SHP77 treated with DMSO at 0.1 percent for 48 hours (cell line): ENCODE measurements around the gene ZMAT5.

Experiments used
- DNase-seq: peaks from one replicate; lab custom pipeline; 2025; lab: John Stamatoyannopoulos, UW

ZMAT5 gene

DNA sequence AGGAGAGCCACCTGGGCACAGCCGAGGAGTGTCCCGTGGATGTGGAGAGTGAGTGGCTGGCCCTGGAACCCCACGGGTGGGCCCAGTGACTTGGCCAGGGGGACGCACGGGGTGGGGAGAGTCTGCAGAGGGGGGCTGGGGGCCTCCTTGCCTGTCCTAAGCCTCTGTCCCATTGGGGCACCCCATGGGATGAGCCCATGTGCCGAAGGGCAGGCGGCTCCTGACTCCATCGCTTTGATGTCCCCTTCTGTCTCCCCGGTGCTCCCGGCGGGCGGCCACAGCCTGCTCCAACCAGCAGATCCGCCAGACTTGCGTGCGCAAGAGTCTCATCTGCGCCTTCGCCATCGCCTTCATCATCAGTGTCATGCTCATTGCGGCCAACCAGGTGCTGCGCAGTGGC is 37.6 kb downstream of the ZMAT5 start:
- DNase-seq, result no peak

DNA sequence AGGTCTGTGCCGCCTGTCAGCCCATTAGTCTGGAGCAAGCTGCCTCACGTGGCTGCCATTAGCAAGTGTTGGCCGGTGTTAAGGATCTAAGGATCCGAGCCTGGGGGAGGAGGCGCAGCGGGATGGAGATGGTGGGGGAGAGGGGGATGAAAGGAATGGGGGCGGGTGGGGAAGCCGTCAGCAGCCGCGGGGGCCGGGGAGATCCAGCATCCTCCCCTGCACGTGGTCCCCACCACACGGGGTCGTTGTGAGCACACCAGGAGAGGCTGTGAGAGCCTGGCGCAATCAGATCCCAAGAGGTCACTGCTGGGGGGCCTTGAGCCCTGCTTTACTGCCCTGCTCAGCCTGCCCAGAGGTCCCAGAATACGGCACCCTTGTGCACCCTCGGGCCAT is 39.7 kb downstream of the ZMAT5 start:
- no peak for DNase-seq

DNA sequence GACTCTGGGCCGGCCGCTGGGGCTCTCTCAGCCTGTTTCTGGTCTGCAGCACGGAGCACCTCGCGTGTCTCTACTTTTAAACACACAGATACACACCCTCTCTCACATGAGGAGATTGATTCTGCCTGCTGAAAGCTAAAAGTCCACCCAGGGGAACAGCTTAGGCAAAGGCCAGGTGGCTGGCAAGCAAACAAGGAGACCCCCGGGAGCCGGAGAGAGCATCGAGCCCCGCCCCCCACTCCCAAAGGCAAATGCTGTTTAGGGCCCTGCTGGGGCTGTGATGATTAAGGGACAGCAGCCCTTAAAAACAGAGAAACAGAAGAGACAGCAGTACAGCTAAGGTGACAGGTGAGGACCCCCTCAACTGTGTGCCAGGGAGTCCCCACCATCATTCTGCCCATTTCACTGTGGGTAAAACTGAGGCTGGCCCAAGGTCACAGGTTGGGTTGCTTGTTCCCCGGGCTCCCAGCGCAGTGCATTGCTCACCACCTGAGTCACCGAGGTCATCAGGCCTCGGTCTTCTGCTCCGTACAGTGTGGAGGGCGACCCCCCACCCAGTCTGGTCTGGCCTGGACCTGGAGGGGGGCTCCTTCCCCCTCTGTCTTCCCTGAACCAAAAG is 40.2 kb downstream of the ZMAT5 start:
- no peak for DNase-seq

DNA sequence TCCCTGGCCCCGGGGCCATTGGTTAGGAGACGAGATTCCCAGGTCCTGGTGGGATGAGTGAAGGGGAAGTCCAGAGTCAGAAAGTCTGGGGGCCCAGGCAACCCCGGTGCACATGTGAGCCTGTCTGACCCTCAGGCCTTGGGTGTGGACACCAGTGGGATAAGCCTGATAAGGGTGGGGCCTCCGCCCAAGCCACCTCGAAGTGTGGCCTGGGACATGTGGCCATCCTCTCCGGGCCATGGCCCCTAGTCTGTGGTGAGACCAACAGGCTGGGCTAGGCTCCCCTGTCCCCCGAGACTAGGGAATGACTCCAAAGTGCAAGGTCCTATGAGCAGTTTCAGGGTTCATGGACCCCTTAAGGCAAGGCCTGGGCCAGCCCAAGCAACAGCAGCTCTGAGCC is 40.7 kb downstream of the ZMAT5 start:
- no peak for DNase-seq

DNA sequence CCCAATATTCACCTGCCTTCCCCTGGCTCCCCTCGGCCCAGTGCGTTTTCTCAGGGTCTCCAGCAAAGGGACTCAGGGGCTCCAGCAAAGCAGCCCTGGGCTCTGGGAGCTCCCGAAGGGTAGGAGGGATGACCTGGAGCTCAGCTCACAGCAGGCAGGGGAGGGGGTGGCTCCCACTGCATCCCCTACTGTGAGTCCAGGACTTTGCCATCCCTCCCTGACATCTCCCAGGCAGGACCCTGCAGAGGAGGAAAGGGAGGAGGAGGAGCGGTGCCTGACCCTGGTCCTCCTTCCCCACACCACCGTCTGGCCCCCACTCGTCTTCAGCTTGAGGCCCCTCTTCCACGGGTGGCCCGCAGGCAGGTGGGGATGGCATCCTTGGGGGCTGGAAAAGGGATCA is 42.0 kb downstream of the ZMAT5 start:
- no peak for DNase-seq

DNA sequence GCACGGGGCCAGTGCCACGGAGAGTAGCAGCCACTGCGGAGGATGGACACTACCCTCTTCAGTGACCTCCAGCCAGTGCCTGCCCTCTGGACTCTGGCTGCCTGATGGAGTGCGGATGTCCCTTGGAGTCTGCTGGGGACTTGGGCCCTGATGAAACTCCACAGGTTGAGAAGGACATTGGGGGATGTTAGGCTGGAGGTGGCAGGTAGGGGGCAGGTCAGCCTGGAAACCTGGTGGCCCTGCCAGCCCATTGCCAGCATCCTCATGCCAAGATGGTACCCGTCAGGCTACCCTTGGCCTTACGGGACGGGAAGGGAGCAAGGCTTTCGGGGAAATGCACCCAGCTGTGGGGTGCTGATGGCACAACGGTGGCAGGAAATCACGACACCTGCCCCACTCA is 43.0 kb downstream of the ZMAT5 start:
- no peak for DNase-seq

DNA sequence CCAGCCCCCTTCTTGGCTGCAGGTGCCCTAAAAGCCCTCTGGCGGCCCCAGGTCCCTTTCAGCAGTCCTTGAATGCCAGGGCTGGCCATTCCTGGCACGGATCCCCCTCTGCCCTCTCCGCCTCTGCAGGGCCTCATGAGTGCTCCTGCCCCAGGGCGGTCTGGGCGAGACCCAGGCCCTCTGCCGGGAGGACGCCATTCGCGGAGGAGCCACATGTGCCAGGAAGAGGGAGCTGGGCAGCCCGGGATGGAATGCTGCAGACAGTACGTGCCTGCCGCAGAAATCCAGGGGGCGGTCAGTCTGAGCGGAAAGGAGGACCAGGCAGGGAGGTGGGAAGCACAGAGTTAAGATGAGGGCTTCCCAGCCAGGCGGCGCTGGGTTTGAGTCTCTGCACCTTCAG is 44.2 kb downstream of the ZMAT5 start:
- DNase-seq, result no peak

DNA sequence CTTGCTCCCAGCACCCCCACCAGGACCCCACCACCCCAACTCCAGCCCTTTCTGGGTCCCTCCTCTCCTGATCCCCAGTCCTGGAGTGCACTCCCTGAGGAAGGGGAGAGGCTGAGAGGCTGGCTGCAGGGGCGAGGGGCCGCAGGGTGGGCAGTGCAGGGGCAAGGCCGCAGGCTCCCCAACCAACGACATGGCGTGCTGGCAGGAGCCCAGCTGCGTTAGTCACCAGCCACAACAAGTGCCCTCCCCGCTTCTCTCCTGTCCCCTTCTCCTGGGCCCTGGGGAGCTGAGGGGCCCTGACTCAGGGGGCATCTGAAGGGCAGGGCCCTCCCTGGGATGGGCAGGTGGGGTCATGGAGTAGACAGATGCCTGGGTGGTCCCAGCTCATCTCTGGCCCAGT is 44.7 kb downstream of the ZMAT5 start:
- no peak for DNase-seq

DNA sequence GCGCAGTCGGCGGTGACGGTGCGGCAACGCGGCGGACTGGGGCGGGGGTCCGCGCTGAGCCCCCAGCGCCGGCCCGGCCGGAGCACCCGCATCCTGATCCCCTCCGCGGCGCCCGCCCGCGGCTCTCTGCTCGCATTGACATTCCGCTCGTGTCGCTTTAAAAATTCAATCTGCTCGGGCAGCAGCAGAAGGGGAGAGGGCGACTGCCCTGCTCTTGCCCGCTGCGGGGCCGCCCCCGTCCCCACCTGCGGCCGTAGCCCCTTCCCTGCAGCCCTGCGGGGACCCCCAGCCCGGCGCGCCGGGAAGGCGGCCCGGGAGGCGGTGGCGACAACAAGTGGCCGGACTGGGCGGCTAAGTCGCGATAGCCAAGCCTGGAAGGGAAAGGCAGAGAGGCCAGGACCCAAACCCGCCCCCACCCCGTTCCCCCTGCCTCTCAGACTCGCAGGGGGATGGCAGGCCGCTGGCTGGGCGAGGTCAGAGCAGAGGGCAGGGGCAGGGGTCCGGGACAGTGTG is 45.9 kb downstream of the ZMAT5 start:
- no peak for DNase-seq

DNA sequence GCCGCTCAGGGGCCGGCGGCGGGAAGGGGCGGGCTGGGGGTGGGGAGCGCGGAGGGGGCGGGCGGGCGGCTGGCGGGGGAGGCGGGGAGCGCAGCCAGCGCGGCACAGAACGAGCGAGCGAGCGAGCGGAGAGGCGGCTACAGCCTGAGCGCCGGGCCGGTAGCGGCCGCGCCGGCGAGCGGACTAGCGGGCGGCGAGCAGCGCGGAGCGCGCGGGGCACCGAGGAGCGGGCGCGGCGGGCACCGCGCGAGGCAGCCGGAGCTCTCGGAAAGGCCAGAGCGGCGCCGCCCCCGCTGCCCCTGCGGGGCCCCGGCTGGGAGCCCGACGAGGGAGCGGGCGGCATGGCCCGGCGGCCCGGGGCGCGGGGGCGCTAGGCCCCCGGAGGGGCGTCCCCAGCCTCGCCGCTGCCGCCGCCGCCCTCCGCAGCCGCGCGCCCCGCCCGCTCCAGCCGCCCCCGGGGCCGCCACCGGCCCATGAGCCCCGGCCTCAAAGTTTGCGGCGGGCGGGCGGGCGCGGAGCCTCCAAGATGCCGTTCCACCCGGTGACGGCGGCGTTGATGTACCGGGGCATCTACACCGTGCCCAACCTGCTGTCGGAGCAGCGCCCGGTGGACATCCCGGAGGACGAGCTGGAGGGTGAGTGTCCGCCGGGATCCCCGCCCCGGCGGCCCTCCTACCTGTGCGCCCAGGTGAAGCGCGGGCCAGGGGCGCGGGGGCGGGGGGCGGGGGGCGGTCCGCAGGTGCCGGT is 46.7 kb downstream of the ZMAT5 start, which contains the start of gene CABP7:
TSS of gene CABP7 (plus strand) at position 105 of the 747 bp plus-strand sequence. CDS start at position 527, 422 bp downstream.
- no peak for DNase-seq

DNA sequence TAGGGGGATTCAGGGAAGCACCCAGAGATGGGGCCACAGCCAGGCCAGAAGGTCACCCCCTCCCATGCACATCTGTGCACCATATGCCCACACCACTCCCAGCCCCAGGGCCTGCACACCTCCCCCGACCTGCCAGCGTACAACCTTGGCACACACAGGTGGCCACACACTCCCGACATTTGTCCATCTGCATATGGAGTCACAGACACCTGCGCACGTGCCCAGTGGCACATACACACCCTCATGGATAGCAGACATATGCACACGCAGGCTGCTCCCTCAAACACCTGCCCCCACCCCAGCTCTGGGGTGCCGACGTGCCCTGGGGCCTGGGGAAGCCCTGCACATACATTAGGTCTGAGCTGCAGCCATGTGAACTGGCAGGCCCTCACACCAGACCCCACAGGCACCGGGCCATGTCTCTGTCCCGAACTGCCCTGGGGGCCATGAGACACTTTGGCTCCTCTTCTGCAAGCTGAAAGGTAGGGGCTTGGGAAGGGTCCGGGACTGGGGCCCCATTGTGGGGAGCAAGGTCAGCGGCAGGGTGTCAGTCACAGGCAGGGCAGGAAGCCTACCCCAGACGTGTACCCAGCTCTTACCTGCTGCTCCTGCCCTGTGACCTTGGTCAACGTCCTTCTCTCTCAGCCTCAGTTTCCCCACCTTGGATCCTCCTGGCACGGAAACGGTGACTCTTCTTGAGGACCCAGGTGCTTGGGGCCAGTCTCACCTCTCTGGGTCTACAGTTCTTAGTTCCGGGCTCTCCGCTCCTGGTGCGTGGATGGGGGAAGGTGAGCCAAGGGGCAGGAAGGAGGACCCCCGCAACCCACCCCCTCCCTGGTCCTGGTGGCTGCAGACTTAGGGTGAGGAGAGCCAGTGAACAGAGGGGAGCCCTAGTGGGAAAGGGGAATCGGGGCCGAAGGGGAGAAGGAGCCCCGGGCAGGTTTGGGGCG is 47.6 kb downstream of the ZMAT5 start:
- no peak for DNase-seq

DNA sequence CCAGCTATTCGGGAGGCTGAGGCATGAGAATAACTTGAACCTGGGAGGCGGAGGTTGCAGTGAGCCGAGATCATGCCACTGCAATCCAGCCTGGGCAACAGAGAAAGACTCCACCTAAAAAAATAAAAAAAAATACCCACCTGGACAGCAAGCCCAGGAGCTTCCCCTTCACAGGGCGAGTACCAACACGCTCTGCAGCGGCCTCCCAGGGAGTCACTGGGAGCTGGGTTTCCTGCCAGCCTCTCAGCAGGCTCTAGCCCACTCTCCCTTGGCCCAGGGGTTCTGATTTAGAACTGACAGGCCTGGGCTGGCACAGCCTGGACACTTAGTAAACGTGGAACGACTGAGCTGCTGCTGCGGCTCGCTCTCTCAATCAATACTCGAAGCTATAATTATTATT is 49.0 kb downstream of the ZMAT5 start:
- DNase-seq, result peak; percentile 9

DNA sequence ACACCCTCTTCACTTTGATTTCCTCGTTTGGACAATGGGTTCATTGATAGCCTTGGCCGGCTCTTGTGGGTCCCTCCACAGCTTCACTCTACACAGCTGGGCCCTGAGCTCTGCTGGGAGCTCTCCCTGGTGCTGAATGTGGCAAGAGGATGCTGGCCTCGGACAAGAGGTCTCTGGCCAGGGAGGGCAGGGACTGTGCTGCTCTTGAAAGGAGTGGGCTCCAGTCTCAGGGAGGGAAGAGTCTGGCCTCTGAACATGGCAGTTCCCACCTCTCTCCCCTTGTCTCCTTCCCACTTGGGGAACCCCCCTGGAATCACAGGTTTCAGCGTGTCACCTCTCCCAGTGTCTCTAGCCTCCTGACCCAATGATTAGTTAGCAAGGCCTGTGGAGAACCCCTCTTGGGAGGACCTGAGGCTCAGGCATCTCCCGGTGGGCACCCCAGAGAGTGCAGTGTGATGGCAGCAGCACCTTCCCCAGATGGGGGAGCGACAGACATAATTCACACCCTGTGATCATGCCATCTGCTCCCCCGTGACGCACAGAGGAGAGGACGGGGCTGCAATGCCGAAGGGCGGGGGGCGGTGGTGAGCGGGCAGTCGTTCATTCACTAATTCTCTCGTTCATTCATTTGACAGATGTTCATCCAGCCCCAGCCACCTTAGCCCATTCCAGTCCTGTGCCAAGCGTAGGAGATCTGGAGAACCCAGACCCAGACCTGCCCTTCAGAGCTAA is 49.8 kb downstream of the ZMAT5 start:
- peak; percentile 35 for DNase-seq

DNA sequence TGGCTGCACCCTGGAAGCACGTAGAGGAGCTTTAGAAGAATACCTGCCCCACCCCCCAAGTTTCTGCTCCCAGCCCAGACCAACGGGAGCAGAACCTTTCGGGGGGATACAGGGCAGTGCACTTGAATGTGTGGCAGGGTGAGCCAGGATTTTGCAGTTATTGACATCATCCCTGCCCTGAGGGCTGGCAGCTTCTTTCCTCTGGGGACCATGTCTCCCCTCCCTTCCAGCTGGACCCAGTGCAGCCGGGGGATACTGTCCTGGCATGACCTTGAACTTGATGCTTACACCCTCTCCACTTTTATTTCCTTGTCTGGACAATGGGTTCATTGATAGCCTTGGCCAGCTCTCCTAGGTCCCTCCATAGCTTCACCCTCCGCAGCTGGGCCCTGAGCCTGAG is 51.1 kb downstream of the ZMAT5 start:
- no peak for DNase-seq

DNA sequence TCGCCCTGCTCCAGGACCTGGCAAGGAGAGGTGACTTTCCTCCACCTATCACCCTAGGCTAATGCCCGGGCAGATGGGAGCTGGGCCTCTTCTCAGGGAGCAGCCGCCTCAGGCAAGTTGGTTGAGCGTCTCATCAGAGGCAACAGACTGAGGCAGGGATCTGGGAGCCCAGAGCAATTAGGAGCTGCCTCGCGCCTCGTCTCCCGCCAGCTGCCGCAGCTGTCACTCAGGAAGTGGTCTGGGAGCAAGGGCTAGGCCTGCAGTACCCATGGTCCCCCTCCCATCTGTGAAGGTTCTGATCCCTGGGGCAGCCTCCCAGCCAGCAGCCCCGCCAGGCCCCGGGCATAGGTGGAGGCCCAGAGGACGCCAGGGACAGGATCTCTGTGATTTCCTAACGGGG is 51.6 kb downstream of the ZMAT5 start:
- DNase-seq, result peak; percentile 60

DNA sequence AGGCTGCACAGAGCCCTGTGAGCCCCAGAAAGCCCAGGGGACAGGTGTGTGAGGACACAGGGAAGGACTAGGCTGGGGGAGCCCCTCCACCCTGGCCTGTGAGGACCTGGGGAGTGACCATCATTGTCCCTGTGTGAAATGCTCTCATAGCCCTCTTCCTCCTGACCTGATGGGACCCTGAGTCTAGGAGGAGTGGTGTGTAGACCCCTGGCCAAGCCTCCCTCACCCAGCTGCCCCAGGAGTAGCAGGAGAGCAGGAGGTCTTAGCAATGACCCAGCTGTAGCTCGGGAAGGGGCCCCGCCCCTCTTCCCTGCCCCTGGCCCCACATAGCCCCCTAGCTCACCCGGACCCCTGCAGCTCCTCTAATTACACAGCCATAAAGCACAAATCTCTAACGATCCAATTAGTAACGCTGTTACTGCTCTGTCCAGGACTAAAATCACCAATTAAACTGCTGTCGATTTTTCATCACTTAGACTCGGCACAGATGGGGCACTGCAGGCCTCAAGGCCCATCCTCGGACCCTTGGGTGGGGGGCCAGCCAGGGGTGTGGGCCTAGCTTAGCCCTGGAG is 53.6 kb downstream of the ZMAT5 start:
- DNase-seq, result no peak

DNA sequence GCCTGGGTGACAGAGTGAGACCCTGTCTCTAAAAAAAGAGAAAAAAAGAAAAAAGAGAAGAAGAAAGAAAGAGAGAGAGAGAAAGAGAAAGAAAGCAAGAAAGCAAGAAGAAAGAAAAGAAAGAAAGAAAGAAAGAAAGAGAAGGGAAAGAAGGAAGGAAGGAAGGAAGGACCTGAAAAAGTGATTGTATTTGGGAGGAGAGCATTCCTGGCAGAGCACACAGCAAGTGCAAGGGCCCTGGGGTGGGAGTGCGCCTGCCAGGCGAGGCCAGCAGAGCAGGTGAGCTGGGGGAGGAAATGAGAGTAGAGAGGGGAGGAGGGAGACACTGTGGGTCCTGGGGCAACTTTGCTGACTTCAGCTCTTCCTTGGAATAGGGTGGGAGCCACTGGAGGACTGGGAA is 54.7 kb downstream of the ZMAT5 start:
- DNase-seq, result no peak

DNA sequence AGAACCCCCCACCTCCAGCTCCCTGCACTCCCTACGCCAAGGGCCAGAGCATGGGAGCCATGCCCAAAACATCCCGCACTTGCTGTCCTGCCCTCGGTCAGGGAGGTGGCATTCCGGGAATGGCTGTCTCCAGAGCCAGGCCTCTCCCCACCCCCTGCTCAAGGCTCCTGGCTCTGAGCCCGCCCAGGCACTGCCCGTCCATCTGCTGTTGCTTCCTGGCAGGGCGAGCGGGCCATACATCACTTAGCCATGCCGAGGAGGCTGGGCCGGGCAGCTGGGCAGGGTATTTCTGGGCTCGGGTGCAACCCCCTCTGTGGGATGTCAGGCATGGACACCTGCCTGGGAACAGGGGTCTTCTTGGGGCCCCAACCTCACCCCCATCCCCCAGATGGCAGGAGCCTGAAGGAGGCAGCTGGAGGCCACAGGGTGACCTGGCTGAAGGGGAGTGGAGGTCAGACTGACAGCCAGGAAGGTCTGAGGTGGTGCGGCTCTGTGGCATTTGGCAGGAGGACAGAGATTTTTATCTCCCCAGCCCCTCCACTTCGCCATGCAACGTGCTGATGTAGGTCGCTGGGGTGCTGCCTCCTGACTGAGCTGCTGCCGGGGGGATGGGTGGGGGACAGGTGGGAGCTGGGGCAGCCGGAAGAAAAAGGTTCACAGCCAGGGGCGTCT is 55.7 kb downstream of the ZMAT5 start:
- DNase-seq, result peak; percentile 83

DNA sequence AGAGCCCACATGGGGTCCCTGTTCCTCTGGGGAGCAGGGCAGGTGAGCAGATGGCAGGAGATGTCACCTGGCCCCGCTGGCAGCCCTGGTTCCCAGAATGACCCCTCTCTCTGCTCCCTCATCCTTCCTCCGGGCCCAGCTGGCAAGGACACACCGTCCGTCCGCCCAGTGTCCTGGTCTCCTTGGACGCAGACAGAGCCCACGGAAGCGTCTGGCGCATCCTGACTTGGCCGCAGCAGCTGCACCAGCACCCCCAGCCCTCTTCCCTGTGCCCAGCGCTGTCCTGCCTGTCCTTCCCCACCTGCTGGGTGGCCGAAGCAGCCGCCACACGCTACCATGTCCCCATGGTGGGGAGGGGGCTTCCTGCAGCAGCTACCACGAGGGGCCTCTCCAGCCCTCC is 56.6 kb downstream of the ZMAT5 start:
- DNase-seq, result peak; percentile 22

DNA sequence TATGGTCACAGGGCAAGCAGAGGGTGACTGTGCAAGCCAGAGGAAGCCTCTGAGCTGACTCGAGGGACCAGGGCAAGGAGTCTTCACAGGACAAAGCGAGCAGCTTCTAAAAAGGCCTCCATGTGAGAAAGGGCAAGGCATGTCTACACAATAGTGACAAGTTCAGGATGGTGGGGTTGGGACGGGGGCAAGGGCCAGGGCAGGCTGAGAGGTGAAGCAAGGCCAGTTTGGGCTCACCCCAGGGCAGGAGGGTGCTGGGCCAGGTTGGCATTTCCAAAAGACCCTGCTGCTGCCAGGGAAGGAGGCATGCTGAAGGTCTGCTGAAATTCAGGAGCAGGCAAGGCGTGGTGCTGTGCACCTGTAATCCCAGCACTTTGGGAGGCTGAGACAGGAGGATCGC is 59.3 kb downstream of the ZMAT5 start:
- no peak for DNase-seq

DNA sequence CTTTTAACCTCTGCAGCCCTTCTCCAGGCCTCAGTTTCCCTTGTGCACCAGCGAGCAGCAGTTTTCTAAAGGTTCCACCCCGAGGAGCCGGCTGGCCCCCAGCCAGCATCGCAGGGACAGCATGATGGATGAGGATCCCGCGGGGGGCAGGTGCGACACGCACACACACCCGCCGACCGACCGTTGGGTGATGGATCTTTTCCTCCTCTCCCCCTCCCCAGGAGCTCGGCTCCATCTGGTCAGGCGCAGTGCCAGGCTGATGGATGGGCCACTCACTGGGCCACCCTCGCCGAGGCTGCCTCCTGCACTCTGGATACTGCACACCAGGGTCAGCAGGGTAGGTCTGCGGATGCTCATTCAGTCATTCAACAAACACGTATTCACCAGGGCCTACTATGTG is 59.8 kb downstream of the ZMAT5 start:
- peak; percentile 87 for DNase-seq
